Neural crest cell (in vitro differentiated cells): Measurements from ENCODE around the gene TOGARAM1. TPM values are rescaled to one million over a fixed set of nuclear protein-coding genes. Genes with fewer than 3 reads are reported as not detected.

Source experiments
- DNase-seq: peaks from one replicate; pipeline ENCODE4 v3.0.0; 2021; ENCODE audit warnings: low read depth, mixed read lengths, low spot score
- H3K27ac Mint-ChIP-seq: one replicate; pipeline ENCODE4 v1.8.0; 2021; ENCODE audit warnings: mild to moderate bottlenecking, mixed read lengths; ENCODE audit not compliant: unreplicated experiment
- H3K27me3 Mint-ChIP-seq: 2 replicates; pipeline ENCODE4 v1.8.0; 2021; ENCODE audit warnings: low read depth, mild to moderate bottlenecking, mixed read lengths
- H3K36me3 Mint-ChIP-seq: 2 replicates; pipeline ENCODE4 v1.8.0; 2021; ENCODE audit warnings: low read depth, mild to moderate bottlenecking, mixed read lengths
- H3K4me1 Mint-ChIP-seq: 2 replicates; pipeline ENCODE4 v1.8.0; 2021; ENCODE audit warnings: mixed read lengths
- H3K4me3 Mint-ChIP-seq: one replicate; pipeline ENCODE4 v1.8.0; 2021; ENCODE audit warnings: mild to moderate bottlenecking, mixed read lengths
- H3K9me3 Mint-ChIP-seq: 2 replicates; pipeline ENCODE4 v1.8.0; 2021; ENCODE audit warnings: mixed read lengths
- CTCF ChIP-seq: fragments of 200-600 bp; sonication (generic); conservative IDR thresholded peaks from 2 replicates; pipeline ENCODE4 v1.5.0; 2021; ENCODE audit warnings: antibody characterized with exemption, mild to moderate bottlenecking
- total RNA-seq: library from RNA; stranded (reverse); gene quantifications from 2 replicates; pipeline ENCODE4 v1.2.1, GENCODE V29; 2021

TOGARAM1 gene
- total RNA-seq, 1 donor from 2014 or later = 15.7 TPM

DNA sequence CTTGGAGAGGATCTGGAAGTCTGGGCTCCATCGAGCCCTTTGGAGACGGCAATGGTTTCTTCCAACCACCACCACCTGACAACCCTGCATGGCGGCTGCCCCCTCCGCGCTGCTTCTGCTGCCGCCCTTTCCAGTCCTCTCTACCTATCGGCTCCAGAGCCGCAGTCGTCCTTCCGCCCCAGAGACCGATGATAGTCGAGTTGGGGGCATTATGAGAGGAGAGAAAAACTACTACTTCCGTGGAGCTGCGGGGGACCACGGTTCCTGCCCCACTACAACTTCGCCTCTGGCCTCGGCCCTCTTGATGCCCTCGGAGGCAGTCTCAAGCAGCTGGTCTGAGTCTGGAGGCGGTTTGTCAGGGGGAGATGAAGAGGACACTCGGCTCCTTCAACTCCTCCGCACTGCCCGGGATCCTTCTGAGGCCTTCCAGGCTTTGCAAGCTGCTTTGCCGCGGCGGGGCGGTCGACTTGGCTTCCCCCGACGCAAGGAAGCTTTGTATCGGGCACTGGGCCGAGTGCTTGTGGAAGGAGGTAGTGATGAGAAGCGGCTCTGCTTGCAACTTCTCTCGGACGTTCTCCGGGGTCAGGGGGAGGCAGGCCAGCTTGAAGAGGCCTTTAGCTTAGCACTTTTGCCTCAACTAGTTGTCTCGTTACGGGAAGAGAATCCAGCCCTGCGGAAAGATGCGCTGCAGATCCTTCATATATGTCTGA lies 499 bp downstream of the TOGARAM1 start:
- H3K4me3 Mint-ChIP-seq = no peak overlapping the region
- H3K9me3 Mint-ChIP-seq = peaks cover 4% of the 10 kb centered on the region
- TF ChIP-seq CTCF = no peak
- no peak for DNase-seq
- H3K27me3 Mint-ChIP-seq = no peaks in the 10 kb centered on the region
- H3K27ac Mint-ChIP-seq = no peak overlapping the region
- peaks cover 4% of the 10 kb centered on the region for H3K36me3 Mint-ChIP-seq
- peaks cover 54% of the 10 kb centered on the region for H3K4me1 Mint-ChIP-seq

DNA sequence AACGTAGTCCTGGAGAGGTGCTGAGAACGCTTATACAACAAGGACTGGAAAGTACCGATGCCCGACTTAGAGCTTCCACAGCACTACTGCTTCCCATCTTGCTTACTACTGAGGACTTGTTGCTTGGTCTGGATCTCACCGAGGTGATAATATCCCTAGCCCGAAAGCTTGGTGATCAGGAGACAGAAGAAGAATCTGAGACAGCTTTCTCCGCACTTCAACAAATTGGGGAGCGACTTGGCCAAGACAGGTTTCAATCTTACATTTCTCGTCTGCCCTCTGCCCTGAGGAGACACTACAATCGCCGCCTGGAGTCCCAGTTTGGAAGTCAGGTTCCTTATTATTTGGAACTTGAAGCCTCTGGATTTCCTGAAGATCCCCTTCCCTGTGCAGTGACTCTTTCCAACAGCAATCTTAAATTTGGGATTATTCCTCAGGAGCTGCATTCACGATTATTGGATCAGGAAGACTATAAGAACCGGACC lies 1.1 kb downstream of the TOGARAM1 start:
- no peak for TF ChIP-seq CTCF
- Mint-ChIP-seq H3K4me3 (no peak overlapping the region), H3K27ac (no peak overlapping the region), H3K36me3 (peaks cover 6% of the 10 kb centered on the region), H3K9me3 (peaks cover 5% of the 10 kb centered on the region), H3K4me1 (peaks cover 59% of the 10 kb centered on the region), H3K27me3 (no peaks in the 10 kb centered on the region)
- no peak for DNase-seq

GRCh38 chr14:44963775-44964380 lies 1.9 kb downstream of the TOGARAM1 start:
- no peak for DNase-seq
- peaks cover 12% of the 10 kb centered on the region for H3K36me3 Mint-ChIP-seq
- no peaks in the 10 kb centered on the region for H3K27me3 Mint-ChIP-seq
- TF ChIP-seq CTCF = no peak
- H3K27ac Mint-ChIP-seq = peak overlapping the region; percentile 37
- H3K4me1 Mint-ChIP-seq = peaks cover 65% of the 10 kb centered on the region
- no peak overlapping the region for H3K4me3 Mint-ChIP-seq
- peaks cover 5% of the 10 kb centered on the region for H3K9me3 Mint-ChIP-seq

DNA sequence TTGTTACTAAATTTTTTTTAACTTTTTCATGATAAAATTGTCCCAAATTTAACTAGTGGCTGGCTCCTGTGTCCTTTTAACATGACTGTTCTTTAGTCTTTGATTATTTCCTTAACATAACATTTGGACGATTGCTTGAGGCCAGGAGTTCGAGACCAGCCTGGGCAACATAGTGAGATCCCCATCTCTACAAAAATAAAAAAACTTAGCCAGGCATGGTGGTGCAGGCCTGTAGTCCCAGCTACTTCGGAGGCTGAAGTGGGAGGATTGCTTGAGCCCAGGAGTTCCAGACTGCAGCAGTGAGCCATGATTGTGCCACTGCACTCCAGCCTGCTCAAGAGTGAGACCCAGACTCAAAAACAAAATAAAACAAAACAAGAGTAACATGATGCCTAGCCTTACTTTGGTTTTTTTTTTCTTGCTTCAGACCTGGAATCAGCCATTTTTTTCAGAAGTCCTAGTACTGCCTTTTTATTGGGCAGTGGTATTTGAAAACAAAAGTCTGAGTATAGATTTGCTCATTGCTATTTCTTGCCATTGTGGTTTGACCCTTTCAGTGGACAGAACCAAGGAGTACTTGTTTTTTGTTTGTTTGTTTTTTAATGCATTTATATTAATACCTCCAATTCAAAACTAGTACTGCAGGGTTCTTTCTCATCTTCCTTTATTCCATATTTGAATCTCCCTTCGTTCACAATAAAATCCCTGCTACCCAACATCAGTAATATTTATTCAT lies 4.8 kb downstream of the TOGARAM1 start:
- H3K4me1 Mint-ChIP-seq = peaks cover 56% of the 10 kb centered on the region
- H3K27me3 Mint-ChIP-seq = no peaks in the 10 kb centered on the region
- no peak for DNase-seq
- no peak overlapping the region for H3K27ac Mint-ChIP-seq
- no peak for TF ChIP-seq CTCF
- H3K4me3 Mint-ChIP-seq = peak overlapping the region; percentile 83
- peaks cover 9% of the 10 kb centered on the region for H3K9me3 Mint-ChIP-seq
- peaks cover 38% of the 10 kb centered on the region for H3K36me3 Mint-ChIP-seq

- H3K27me3 Mint-ChIP-seq = no peaks in the 10 kb centered on the region
- no peak for DNase-seq
- peaks cover 45% of the 10 kb centered on the region for H3K4me1 Mint-ChIP-seq
- peaks cover 45% of the 10 kb centered on the region for H3K36me3 Mint-ChIP-seq
- peak overlapping the region; percentile 23 for H3K4me3 Mint-ChIP-seq
- H3K9me3 Mint-ChIP-seq = peaks cover 9% of the 10 kb centered on the region
- H3K27ac Mint-ChIP-seq = no peak overlapping the region
- no peak for TF ChIP-seq CTCF
Observed at GRCh38 chr14:44968714-44969113, 6.7 kb downstream of the TOGARAM1 start.
